ENCODE measurements around the gene FNDC7.
"Not testable (repeated sequence)": the region's sequence is repeated elsewhere in the genome, so short reads cannot be mapped to it uniquely, and the experiment has no call there.

The FNDC7 gene

GRCh38 chr1:108712606-108713150 lies at the start of gene FNDC7:
Gene FNDC7, plus strand, starts transcription at chr1:108712908. Its CDS starts 26 bp downstream, at chr1:108712934.
- DNase-seq: no peak
- in situ Hi-C loops (cut with HindIII; ENCODE audit: low pct_ligation_motif_present, low pct_unique_long_range_greater_than_20kb, low sequenced_read_pairs): no loop called here

GRCh38 chr1:108663074-108663473 lies 49.6 kb upstream of the FNDC7 start:
- in situ Hi-C loops (cut with HindIII; ENCODE audit: low pct_ligation_motif_present, low pct_unique_long_range_greater_than_20kb, low sequenced_read_pairs): no loop called here
- DNase-seq: no peak

GRCh38 chr1:108664481-108664880 lies 48.2 kb upstream of the FNDC7 start:
- no peak for DNase-seq
- in situ Hi-C loops (cut with HindIII; ENCODE audit: low pct_ligation_motif_present, low pct_unique_long_range_greater_than_20kb, low sequenced_read_pairs): no loop called here

GRCh38 chr1:108665067-108665466 lies 47.6 kb upstream of the FNDC7 start:
- in situ Hi-C loops (cut with HindIII; ENCODE audit: low pct_ligation_motif_present, low pct_unique_long_range_greater_than_20kb, low sequenced_read_pairs): no loop called here
- DNase-seq: no peak

- DNase-seq: no peak
- in situ Hi-C loops (cut with HindIII; ENCODE audit: low pct_ligation_motif_present, low pct_unique_long_range_greater_than_20kb, low sequenced_read_pairs): no loop called here
Observed at GRCh38 chr1:108665771-108666170, 46.9 kb upstream of the FNDC7 start.

GRCh38 chr1:108667422-108667821 lies 45.3 kb upstream of the FNDC7 start:
- in situ Hi-C loops (cut with HindIII; ENCODE audit: low pct_ligation_motif_present, low pct_unique_long_range_greater_than_20kb, low sequenced_read_pairs); DNase-seq: not testable (repeated sequence)

GRCh38 chr1:108668777-108669176 lies 43.9 kb upstream of the FNDC7 start:
- in situ Hi-C loops (cut with HindIII; ENCODE audit: low pct_ligation_motif_present, low pct_unique_long_range_greater_than_20kb, low sequenced_read_pairs): no loop called here
- no peak for DNase-seq

- no peak for DNase-seq
- in situ Hi-C loops (cut with HindIII; ENCODE audit: low pct_ligation_motif_present, low pct_unique_long_range_greater_than_20kb, low sequenced_read_pairs): no loop called here
Observed at GRCh38 chr1:108669679-108670078, 43.0 kb upstream of the FNDC7 start.

GRCh38 chr1:108670131-108670773 lies 42.5 kb upstream of the FNDC7 start:
- no peak for DNase-seq
- in situ Hi-C loops (cut with HindIII; ENCODE audit: low pct_ligation_motif_present, low pct_unique_long_range_greater_than_20kb, low sequenced_read_pairs): no loop called here

GRCh38 chr1:108671143-108671542 lies 41.6 kb upstream of the FNDC7 start:
- no peak for DNase-seq
- in situ Hi-C loops (cut with HindIII; ENCODE audit: low pct_ligation_motif_present, low pct_unique_long_range_greater_than_20kb, low sequenced_read_pairs): no loop called here

GRCh38 chr1:108678706-108679105 lies 34.0 kb upstream of the FNDC7 start:
- no peak for DNase-seq
- in situ Hi-C loops (cut with HindIII; ENCODE audit: low pct_ligation_motif_present, low pct_unique_long_range_greater_than_20kb, low sequenced_read_pairs): no loop called here

- no peak for DNase-seq
- in situ Hi-C loops (cut with HindIII; ENCODE audit: low pct_ligation_motif_present, low pct_unique_long_range_greater_than_20kb, low sequenced_read_pairs): no loop called here
Observed at GRCh38 chr1:108679586-108680213, 33.0 kb upstream of the FNDC7 start.

GRCh38 chr1:108681701-108682100 lies 31.0 kb upstream of the FNDC7 start:
- in situ Hi-C loops (cut with HindIII; ENCODE audit: low pct_ligation_motif_present, low pct_unique_long_range_greater_than_20kb, low sequenced_read_pairs); DNase-seq: not testable (repeated sequence)

- in situ Hi-C loops (cut with HindIII; ENCODE audit: low pct_ligation_motif_present, low pct_unique_long_range_greater_than_20kb, low sequenced_read_pairs): no loop called here
- no peak for DNase-seq
Observed at GRCh38 chr1:108685529-108685928, 27.2 kb upstream of the FNDC7 start.

- in situ Hi-C loops (cut with HindIII; ENCODE audit: low pct_ligation_motif_present, low pct_unique_long_range_greater_than_20kb, low sequenced_read_pairs): no loop called here
- no peak for DNase-seq
Observed at GRCh38 chr1:108686614-108687313, 25.9 kb upstream of the FNDC7 start.

- DNase-seq: no peak
- in situ Hi-C loops (cut with HindIII; ENCODE audit: low pct_ligation_motif_present, low pct_unique_long_range_greater_than_20kb, low sequenced_read_pairs): no loop called here
Observed at GRCh38 chr1:108691128-108691941, 21.4 kb upstream of the FNDC7 start.

- in situ Hi-C loops (cut with HindIII; ENCODE audit: low pct_ligation_motif_present, low pct_unique_long_range_greater_than_20kb, low sequenced_read_pairs): no loop called here
Observed at GRCh38 chr1:108691942-108692723, 20.6 kb upstream of the FNDC7 start, which contains the start of gene PRPF38B. Gene PRPF38B, plus strand, starts transcription at chr1:108692310. Its CDS starts 282 bp downstream, at chr1:108692592.

More at GRCh38 chr1:108691942-108692723, 20.6 kb upstream of the FNDC7 start, which contains the start of gene PRPF38B:
- peak; percentile 88 for DNase-seq

All from ACHN (cell line).